Adipocyte (in vitro differentiated cells): ENCODE measurements around the gene NRXN3.
"Not testable (repeated sequence)": the region's sequence is repeated elsewhere in the genome, so short reads cannot be mapped to it uniquely, and the experiment has no call there.

Experiments
- DNase-seq: peaks from one replicate; pipeline ENCODE4 v3.0.0-alpha.2; 2015; ENCODE audit warnings: low read depth
- H3K27me3 ChIP-seq: replicated peaks from 2 replicates; pipeline ENCODE4 v1.7.0; 2013; ENCODE audit warnings: mild to moderate bottlenecking, low read length, moderate library complexity; ENCODE audit not compliant: control insufficient read depth, insufficient read depth
- H3K36me3 ChIP-seq: 2 replicates; pipeline ENCODE4 v1.7.0; 2013; ENCODE audit warnings: low read length, mild to moderate bottlenecking, moderate library complexity; ENCODE audit not compliant: control insufficient read depth, insufficient read depth, severe bottlenecking
- H3K4me1 ChIP-seq: 2 replicates; pipeline ENCODE4 v1.7.0; 2013; ENCODE audit warnings: mild to moderate bottlenecking, low read length, moderate library complexity; ENCODE audit not compliant: control insufficient read depth, insufficient read depth
- H3K4me3 ChIP-seq: 2 replicates; pipeline ENCODE4 v1.7.0; 2013; ENCODE audit warnings: mild to moderate bottlenecking, low read length, moderate library complexity
- H3K9ac ChIP-seq: 2 replicates; pipeline ENCODE4 v1.7.0; 2013; ENCODE audit warnings: mild to moderate bottlenecking, low read length, moderate library complexity
- H3K9me3 ChIP-seq: 2 replicates; pipeline ENCODE4 v1.7.0; 2013; ENCODE audit warnings: mild to moderate bottlenecking, low read length, moderate library complexity; ENCODE audit not compliant: control insufficient read depth

Gene NRXN3

DNA sequence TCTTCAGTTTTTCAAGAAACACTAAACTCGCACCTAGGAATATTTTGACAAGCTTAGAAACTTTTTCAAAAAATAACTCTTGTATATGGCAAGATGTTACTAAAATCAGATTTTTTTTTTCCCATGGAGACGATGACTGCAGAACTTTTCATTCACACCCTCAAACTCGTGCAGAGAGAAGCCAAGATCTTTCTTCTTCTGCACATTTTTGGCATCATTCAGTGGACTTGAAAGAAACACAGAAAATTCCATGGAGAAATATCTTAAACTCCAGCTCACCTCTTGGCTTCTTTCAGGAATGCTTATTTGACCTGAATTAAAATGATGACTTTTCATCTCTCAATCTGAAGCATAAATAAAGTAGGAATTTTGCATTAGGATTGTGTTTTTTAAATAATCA, 919.4 kb downstream of the NRXN3 start:
- no peak overlapping the region for H3K4me3 ChIP-seq
- H3K9me3 ChIP-seq, result no peaks in the 10 kb centered on the region
- DNase-seq, result no peak
- no peaks in the 10 kb centered on the region for H3K27me3 ChIP-seq
- no peak overlapping the region for H3K9ac ChIP-seq
- H3K4me1 ChIP-seq, result peaks cover 4% of the 10 kb centered on the region
- no peaks in the 10 kb centered on the region for H3K36me3 ChIP-seq

DNA sequence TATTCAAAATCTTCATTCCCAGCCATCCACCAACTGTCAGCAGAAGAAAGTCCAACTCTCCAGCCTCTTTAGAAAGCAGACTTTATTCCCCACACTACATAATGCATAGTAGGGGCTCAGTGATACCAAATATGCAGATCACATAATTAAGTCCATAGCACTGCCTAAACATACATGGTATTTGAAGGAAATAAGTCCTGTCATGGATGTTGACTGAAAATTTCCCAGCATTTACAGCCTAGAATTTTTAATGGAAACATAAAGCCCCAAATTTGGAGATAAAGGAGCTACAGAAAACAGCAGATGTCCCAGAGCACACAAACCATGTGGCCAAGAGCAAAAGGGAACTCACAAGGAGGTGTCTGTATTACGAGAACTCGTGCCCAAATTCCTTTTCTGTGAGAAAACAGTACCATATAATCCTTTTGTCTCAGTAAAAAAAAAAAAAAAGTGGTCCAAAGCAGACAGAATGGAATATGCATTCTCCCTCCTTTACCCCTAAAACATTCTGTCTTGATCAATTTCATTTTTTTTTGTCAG, 920.5 kb downstream of the NRXN3 start:
- no peak overlapping the region for H3K9ac ChIP-seq
- no peak for DNase-seq
- H3K4me1 ChIP-seq, result peaks cover 4% of the 10 kb centered on the region
- no peaks in the 10 kb centered on the region for H3K9me3 ChIP-seq
- no peaks in the 10 kb centered on the region for H3K27me3 ChIP-seq
- H3K36me3 ChIP-seq, result no peaks in the 10 kb centered on the region
- H3K4me3 ChIP-seq, result no peak overlapping the region

DNA sequence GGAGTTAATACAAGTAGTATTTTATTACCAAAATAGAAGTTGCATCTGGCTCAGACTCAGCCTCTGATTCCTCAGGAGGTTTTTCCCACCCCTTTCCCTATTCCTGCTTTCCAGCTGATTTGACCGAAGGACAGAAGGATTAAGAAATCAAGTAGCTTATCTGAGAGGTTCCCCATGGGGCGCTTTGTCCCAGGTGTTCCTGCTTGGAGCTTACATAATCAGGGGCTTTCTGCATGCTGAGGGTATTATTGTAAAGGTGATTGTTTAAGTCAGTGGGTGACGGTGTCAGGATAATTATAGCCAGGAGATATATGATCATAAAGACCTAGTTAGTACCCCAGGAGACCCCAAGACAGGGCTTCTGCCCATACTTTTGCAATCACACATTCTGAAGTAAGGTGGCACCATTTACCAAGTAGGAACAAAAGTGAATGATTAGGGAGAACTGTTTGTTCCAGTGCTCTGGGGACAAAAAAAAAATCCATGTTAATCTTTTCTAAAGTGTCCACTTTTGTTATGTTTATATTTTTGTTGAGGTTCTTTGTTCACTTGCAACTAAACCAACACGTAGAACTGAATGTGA, 921.3 kb downstream of the NRXN3 start:
- no peaks in the 10 kb centered on the region for H3K36me3 ChIP-seq
- H3K27me3 ChIP-seq, result no peaks in the 10 kb centered on the region
- H3K9me3 ChIP-seq, result no peaks in the 10 kb centered on the region
- H3K4me3 ChIP-seq, result no peak overlapping the region
- H3K4me1 ChIP-seq, result peaks cover 4% of the 10 kb centered on the region
- no peak for DNase-seq
- no peak overlapping the region for H3K9ac ChIP-seq

- Histone ChIP-seq H3K4me3 (no peak overlapping the region), H3K4me1 (peaks cover 4% of the 10 kb centered on the region), H3K9ac (no peak overlapping the region), H3K27me3 (no peaks in the 10 kb centered on the region), H3K9me3 (no peaks in the 10 kb centered on the region), H3K36me3 (no peaks in the 10 kb centered on the region)
- no peak for DNase-seq
Observed at GRCh38 chr14:79093531-79093930, 923.4 kb downstream of the NRXN3 start.

- peaks cover 4% of the 10 kb centered on the region for H3K4me1 ChIP-seq
- no peak overlapping the region for H3K4me3 ChIP-seq
- no peaks in the 10 kb centered on the region for H3K27me3 ChIP-seq
- no peak overlapping the region for H3K9ac ChIP-seq
- no peaks in the 10 kb centered on the region for H3K36me3 ChIP-seq
- no peaks in the 10 kb centered on the region for H3K9me3 ChIP-seq
- DNase-seq, result no peak
Observed at GRCh38 chr14:79094951-79095350, 924.8 kb downstream of the NRXN3 start.

DNA sequence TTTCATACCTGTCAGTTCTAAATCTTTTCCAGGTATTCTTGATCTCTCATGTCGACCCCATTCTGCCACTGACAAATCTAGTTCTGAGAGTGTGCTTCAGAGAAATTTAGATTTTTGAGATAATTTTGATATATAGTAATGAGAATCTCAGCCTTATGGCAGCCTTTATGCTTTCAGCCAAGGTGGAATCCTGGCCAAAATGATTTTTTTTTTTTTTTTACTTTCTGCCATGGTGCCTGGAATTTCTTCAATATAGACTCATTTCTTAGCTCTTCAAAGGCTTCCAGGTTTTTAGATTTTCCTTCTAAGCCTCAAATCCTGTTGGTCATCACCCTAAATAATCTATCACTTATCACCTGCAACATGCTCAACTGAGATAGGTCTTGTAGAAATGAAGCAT, 926.6 kb downstream of the NRXN3 start:
- no peaks in the 10 kb centered on the region for H3K27me3 ChIP-seq
- no peak overlapping the region for H3K4me3 ChIP-seq
- H3K4me1 ChIP-seq, result no peaks in the 10 kb centered on the region
- H3K9me3 ChIP-seq, result no peaks in the 10 kb centered on the region
- no peak for DNase-seq
- H3K9ac ChIP-seq, result no peak overlapping the region
- no peaks in the 10 kb centered on the region for H3K36me3 ChIP-seq

DNA sequence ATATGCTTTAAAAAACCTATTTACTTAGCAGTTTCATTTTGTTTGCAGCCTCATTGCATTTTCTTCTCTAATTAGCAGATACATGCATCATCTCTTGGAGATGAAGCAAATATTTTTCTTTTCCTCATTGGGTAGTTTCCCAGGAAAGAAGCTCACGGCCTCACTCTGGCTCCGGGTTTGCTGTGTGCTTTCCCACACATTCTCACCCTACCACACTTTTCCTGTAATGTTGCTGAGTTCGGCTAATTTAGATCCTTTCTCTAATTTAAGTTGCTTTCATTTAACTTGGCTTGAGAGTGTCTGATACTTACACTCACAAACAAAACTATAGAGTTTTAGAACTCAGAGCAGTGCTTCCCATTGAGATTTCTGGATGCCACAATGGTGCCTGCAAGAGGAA, 928.2 kb downstream of the NRXN3 start:
- no peak for DNase-seq
- H3K36me3 ChIP-seq, result no peaks in the 10 kb centered on the region

DNA sequence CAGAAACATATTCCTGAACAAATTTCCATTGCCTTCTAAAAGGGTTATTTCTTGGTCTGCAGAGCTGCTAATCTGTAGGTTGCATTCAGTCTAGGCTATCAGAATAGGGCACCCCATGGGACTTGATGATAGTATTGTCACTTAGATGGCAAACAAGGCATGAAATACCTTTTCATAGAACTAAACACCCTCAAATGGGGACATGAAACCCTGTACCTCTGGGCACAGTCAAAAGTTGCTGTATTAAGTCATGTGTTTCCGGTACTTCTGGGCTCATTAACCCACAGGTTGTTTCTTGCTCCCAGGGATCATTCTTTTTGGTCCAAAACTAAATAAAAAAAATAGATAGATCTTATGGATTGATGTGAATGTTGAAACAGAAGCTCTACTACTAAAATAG, 930.4 kb downstream of the NRXN3 start:
- Histone ChIP-seq H3K36me3 (no peaks in the 10 kb centered on the region), H3K4me3 (no peak overlapping the region), H3K27me3 (no peaks in the 10 kb centered on the region), H3K9me3 (no peaks in the 10 kb centered on the region), H3K4me1 (no peaks in the 10 kb centered on the region), H3K9ac (no peak overlapping the region)
- DNase-seq, result no peak

More for the DNA sequence above, 928.2 kb downstream of the NRXN3 start:
- Histone ChIP-seq H3K9ac (no peak overlapping the region), H3K4me3 (no peak overlapping the region), H3K4me1 (no peaks in the 10 kb centered on the region), H3K27me3 (no peaks in the 10 kb centered on the region), H3K9me3 (no peaks in the 10 kb centered on the region)

GRCh38 chr14:79101388-79101787, 931.2 kb downstream of the NRXN3 start:
- Histone ChIP-seq H3K36me3 (no peaks in the 10 kb centered on the region), H3K27me3 (no peaks in the 10 kb centered on the region), H3K4me1 (no peaks in the 10 kb centered on the region), H3K4me3 (no peak overlapping the region), H3K9ac (no peak overlapping the region), H3K9me3 (no peaks in the 10 kb centered on the region)
- no peak for DNase-seq

- no peaks in the 10 kb centered on the region for H3K4me1 ChIP-seq
- H3K36me3 ChIP-seq, result no peaks in the 10 kb centered on the region
- H3K9me3 ChIP-seq, result no peaks in the 10 kb centered on the region
- no peaks in the 10 kb centered on the region for H3K27me3 ChIP-seq
- DNase-seq, result no peak
- H3K4me3 ChIP-seq, result no peak overlapping the region
- no peak overlapping the region for H3K9ac ChIP-seq
Observed at GRCh38 chr14:79103764-79104163, 933.6 kb downstream of the NRXN3 start.

GRCh38 chr14:79110564-79110963, 940.4 kb downstream of the NRXN3 start:
- not testable (repeated sequence) for H3K27me3 ChIP-seq, H3K4me3 ChIP-seq, H3K36me3 ChIP-seq, H3K4me1 ChIP-seq, H3K9ac ChIP-seq, DNase-seq, H3K9me3 ChIP-seq

- no peak overlapping the region for H3K9ac ChIP-seq
- no peak overlapping the region for H3K4me3 ChIP-seq
- H3K36me3 ChIP-seq, result no peaks in the 10 kb centered on the region
- no peaks in the 10 kb centered on the region for H3K27me3 ChIP-seq
- no peaks in the 10 kb centered on the region for H3K4me1 ChIP-seq
- no peak for DNase-seq
- H3K9me3 ChIP-seq, result no peaks in the 10 kb centered on the region
Observed at GRCh38 chr14:79111987-79112501, 941.9 kb downstream of the NRXN3 start.
